Activated CD8-positive, alpha-beta memory T cell treated with anti-CD3 and anti-CD28 coated beads for 24 hours (primary cell): ENCODE results near the gene AGBL1.

Source experiments
- DNase-seq: peaks from one replicate; pipeline ENCODE4 v3.0.0-alpha.2; 2020

AGBL1 gene

GRCh38 chr15:86247249-86247955 lies 167.7 kb downstream of the AGBL1 start:
- DNase-seq = no peak

GRCh38 chr15:86255247-86255646 lies 175.6 kb downstream of the AGBL1 start:
- DNase-seq = no peak

- DNase-seq = no peak
Measured at GRCh38 chr15:86256628-86257027, 177.0 kb downstream of the AGBL1 start.

- no peak for DNase-seq
Measured at GRCh38 chr15:86259589-86259988, 179.9 kb downstream of the AGBL1 start.

- DNase-seq = no peak
Measured at GRCh38 chr15:86263230-86263629, 183.6 kb downstream of the AGBL1 start.

- no peak for DNase-seq
Measured at GRCh38 chr15:86266896-86267484, 187.3 kb downstream of the AGBL1 start.

- DNase-seq = no peak
Measured at GRCh38 chr15:86267892-86268291, 188.2 kb downstream of the AGBL1 start.

- no peak for DNase-seq
Measured at GRCh38 chr15:86268558-86268957, 188.9 kb downstream of the AGBL1 start.

- no peak for DNase-seq
Measured at GRCh38 chr15:86273309-86273708, 193.6 kb downstream of the AGBL1 start.

GRCh38 chr15:86275361-86275760 lies 195.7 kb downstream of the AGBL1 start:
- DNase-seq = no peak

- no peak for DNase-seq
Measured at GRCh38 chr15:86278586-86278985, 198.9 kb downstream of the AGBL1 start.

- no peak for DNase-seq
Measured at GRCh38 chr15:86284635-86285034, 205.0 kb downstream of the AGBL1 start.

GRCh38 chr15:86295511-86295910 lies 215.8 kb downstream of the AGBL1 start:
- DNase-seq = no peak

- DNase-seq = no peak
Measured at GRCh38 chr15:86296769-86297168, 217.1 kb downstream of the AGBL1 start.

GRCh38 chr15:86300390-86301125 lies 220.9 kb downstream of the AGBL1 start:
- no peak for DNase-seq

- no peak for DNase-seq
Measured at GRCh38 chr15:86311568-86312280, 232.1 kb downstream of the AGBL1 start.

- DNase-seq = no peak
Measured at GRCh38 chr15:86312486-86312885, 232.8 kb downstream of the AGBL1 start.

- no peak for DNase-seq
Measured at GRCh38 chr15:86316216-86316615, 236.5 kb downstream of the AGBL1 start.

GRCh38 chr15:86316726-86317383 lies 237.2 kb downstream of the AGBL1 start:
- DNase-seq = no peak

- no peak for DNase-seq
Measured at GRCh38 chr15:86317384-86317740, 237.7 kb downstream of the AGBL1 start.

GRCh38 chr15:86322629-86323028 lies 243.0 kb downstream of the AGBL1 start:
- no peak for DNase-seq

GRCh38 chr15:86327230-86327865 lies 247.7 kb downstream of the AGBL1 start:
- DNase-seq = no peak

- no peak for DNase-seq
Measured at GRCh38 chr15:86328658-86329057, 249.0 kb downstream of the AGBL1 start.
